ENCODE data around the gene IFT52.
A peak's percentile ranks its signal among the peaks of the same experiment; 100 is the strongest.
"Not testable (repeated sequence)": the region's sequence is repeated elsewhere in the genome, so short reads cannot be mapped to it uniquely, and the experiment has no call there.

IFT52 gene

DNA sequence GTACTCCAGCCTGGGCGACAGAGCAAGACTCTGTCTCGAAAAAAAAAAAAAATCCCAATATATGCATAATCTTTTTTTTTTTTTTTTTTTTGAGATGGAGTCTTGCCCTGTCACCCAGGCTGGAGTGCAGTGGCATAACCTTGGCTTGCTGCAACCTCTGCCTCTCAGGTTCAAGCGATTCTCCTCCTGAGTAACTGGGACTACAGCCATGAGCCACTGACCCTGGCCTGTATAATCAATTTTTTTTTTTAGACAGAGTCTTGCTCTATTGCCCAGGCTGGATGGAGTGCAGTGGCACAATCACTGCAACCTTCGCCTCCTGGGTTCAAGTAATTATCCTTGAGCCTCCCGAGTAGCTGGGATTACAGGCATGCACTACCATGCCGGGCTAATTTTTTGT lies 64.4 kb downstream of the IFT52 start:
- DNase-seq: not testable (repeated sequence)

DNA sequence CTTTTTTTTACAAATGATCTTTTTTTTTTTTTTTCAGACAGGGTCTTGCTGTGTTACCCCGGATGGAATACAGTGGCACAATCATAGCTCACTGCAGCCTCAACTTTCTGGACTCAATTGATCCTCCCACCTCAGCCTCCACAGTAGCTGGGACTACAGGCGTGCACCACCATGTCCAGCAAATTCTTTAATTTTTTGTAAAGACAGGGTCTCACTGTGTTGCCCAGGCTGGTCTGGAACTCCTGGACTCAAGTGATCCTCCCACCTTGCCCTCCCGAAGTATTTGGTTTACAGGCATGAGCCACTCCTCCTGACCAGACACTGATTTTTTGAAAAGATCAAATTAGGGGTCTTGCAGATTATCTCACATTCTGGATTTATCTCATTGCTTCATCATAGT lies 65.2 kb downstream of the IFT52 start:
- DNase-seq: no peak

DNA sequence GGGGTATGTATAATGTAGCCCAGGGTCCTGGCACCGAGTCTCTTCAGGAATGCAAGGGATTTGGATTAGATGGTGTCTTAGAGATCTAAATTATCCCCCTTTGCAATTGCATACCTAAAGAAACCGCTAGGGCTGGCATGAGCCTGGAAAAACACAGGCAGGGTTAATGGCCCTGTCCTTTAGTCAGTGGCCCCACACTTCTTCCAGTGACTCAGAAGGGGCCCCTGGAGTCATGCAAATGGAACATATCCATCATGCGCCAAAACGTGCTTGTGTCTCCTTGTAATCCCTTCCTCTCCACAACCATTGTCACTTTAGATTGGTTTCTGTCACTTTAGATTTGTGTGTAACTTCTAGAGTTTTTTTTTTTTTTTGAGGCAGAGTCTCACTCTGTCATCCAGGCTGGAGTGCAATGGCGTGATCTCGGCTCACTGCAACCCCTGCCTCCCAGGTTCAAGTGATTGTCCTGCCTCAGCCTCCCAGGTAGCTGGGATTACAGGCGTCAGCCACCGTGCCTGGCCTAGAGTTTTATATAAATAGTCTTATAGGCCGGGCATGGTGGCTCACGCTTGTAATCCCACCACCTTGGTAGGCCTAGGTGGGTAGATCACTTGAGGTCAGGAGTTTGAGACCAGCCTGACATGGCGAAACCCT lies 67.5 kb downstream of the IFT52 start:
- peak; percentile 69 for DNase-seq

DNA sequence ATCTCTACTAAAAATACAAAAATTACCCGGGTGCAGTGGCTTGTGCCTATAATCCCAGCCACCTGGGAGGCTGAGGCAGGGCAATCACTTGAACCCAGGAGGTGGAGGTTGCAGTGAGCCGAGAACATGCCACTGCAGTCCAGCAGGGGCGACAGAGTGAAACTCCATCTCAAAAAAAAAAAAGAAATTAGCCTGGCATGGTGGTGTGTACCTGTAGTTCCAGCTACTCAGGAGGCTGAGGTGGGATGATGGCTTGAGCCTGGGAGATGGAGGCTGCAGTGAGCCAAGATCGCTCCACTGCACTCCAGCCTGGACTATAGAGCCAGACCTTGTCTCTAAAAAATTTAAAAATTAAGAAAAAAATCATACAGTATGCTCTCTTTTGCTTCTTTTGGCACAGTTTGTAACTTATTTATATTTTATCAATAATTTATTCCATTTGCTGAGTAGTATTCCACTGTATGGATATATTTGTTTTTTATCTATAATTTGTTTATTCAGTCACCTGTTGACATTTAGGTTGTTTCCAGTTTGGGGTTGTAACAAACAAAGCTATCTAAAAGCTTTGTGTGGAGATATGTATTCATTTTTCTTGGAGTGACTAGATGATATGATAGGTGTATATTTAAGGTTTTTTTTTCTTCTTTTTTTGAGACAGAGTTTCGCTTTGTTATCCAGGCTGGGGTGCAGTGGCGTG lies 68.1 kb downstream of the IFT52 start:
- no peak for DNase-seq

DNA sequence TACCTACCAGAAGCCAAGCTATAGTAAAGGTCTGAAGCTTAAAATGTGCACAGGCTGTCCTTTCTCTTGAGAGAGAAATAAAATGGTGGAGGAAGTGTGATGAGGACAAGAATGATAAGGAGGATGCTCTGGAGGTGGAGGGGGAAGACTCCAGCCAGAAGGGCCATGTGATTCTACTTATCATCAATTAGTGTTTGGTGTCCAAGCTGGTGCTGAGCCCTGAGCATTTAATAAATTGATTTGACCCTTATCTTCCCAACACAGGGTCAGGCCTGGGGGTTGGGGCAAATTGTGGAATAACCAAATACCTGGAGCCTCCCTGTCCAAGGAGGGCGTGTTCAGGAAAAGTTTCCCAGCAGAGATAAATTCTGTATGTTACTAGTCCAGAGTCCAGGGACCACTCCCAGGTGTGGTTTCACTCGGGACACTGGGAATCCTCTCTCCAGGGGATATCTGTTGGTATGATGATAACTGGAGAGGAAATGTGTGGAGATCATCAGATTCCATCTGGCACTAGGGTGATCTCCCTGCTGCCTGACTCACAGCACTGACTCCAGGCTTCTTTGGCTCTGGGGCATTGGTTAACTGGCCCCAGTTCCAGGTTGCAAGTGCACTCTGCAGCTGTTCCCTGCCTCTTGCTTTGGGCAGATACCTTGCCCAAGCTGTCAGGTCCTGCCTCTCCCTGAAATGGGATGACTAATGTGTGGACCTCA lies 72.4 kb downstream of the IFT52 start:
- no peak for DNase-seq

DNA sequence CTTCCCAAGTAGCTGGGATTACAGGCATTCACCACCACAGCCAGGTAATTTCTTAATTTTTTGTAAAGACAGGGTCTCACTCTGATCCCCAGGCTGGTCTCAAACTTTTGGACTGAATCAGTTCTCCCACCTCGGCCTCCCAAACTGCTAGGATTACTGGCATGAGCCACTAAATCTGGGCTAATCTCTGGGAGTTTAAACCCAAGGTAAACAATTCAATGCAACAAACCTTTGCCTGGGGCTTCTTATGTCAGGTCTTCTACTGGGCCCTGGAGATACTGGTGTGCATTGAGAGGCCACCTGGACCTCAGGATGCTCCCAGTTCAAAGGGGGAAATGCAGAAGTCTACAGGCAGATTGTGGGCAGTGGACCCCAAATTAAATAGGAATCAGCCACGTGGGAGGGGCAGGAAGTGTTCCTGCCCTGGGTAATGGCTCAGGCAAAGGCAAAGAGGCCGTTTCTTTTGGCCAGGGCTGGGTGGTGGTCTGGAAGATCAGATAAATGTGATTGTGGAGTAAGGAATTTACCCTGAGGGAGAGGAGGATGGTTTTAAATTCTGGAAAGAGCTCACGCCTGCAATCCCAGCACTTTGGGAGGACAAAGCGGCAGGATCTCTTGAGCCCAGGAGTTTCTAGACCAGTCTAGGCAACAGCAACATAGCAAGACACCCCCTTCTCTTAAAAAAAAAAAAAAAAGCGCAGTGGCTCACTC lies 74.9 kb downstream of the IFT52 start:
- no peak for DNase-seq

DNA sequence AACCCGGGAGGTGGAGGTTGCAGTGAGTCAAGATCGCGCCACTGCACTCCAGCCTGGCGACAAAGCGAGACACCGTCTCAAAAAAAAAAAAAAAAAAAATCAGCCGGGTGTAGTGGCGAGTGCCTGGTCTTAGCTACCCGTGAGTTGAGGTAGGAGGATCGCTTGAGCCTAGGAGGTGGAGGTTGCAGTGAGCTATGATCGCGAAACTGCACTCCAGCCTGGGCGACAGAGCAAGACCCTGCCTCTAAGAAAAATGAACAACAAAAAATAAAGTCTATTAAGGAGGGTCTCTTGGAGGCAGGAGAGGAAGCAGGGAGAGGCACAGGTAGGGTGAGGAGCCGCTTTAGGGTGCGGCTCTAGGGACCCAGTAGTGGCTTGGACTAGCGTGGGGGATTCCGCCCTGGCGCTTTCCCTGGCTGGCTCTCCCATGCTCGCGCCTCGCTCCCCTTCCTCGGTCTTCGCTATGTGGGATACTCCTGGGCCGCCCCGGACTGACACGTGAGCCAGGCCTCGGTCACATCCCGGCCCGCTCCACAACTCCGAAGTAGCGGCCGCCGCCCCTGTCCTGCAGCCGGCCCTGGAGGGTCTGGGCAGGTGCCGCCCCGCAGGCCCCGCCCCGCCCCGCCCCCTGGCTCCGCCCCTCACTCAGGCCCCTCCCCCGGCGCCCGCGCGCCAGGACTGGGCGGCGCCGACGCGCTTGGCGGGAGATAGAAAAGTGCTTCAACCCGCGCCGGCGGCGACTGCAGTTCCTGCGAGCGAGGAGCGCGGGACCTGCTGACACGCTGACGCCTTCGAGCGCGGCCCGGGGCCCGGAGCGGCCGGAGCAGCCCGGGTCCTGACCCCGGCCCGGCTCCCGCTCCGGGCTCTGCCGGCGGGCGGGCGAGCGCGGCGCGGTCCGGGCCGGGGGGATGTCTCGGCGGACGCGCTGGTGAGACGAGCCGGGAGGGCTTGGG lies 75.9 kb downstream of the IFT52 start, which contains the start of gene MYBL2:
Gene MYBL2, plus strand, starts transcription at position 739 of the 953 bp plus-strand sequence. Its CDS starts 170 bp downstream, at position 909.
- peak; percentile 69 for DNase-seq

DNA sequence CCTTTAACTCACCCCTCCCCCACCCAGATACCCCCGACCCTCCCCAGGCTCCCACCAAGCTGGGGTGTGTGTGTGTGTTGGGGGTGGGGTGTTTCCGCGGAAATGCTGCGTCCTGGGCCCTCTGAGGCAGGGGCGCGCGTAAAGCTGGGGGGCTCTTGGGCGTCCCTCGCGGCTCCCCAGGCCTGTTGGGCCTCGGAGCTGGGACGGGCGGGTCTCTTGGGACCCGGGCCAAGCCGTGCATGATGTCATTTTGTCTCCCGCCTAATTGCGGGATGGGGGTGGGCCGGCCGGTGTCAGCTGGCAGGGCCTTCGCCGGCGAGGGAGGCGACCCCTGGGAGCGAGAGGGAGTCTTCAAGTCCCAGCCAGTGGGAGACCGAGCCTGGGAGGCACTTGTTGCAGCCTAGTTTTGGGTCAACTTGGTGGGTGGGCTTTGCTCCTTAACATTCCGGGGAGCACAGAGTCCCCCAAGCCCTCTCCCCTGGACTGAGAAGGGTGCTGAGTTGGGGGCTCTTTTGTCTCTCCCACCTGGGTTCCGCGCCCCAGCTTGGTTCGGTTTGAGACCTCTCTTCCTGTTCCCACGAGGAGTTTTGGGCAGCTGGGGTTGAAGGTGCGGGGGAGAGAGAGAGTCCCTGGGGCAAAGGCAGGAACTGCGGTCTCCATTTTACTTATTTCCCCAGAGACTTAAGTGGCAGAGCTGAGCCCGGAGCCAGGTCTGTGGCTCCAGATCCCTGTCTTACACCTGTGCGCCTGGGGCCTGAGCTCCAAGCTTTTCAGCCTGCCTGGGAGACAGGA lies 76.8 kb downstream of the IFT52 start:
- peak; percentile 56 for DNase-seq

DNA sequence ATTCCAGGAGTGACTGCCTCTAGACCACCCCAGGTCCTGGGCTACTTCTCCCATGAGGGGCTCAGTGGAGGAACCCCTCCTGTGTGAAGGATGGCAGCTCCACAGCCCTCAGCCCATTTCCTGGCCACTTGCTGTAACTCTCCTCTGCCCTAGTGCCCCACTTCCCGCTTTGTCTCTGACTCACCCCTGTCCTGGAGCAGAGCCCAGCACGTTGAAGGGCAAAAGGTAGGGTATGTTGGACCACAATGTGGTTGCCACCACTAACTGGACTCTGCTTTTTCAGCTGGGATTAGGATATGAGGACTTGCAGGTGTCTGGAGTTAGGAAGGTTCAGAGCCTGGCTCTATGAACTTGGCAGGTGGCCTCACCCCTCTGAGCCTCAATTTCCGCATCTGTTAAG lies 78.6 kb downstream of the IFT52 start:
- DNase-seq: peak; percentile 30

DNA sequence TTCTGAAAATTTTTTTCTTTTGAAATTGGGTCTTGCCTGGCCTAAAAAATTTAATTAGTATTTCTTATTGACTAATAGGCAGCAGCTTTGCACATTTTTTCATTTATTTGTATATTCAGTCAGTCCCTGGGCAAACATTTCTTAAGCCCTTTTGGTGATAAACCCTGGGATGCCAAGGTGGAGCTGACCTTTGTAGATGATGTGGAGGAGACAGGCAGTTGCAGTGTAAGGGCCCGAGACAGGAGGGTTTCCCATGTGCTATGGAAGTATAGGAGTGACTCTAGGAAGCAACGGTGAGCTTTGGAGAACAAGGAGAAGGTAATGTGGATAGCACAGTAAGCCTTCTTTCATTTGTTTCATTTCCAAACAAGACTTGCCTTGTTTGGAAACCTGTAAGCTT lies 79.7 kb downstream of the IFT52 start:
- no peak for DNase-seq

DNA sequence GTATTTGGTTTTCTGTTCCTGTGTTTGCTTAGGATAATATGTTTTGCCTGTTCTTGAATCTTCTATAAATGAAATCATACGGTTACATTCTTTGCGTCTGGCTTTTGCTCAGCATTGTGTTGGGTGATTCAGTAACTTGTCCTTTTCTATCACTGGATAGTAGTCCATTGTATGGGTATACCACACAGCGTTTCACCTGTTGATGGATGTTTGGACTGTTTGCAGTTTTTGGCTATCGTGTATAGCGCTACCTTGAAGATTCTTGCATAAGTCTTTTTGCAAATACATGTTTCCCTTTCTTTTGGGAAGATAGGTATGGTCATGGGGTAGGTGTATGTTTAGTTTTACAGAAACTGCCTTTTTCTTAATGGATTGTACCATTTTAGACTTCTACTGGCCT lies 85.6 kb downstream of the IFT52 start:
- DNase-seq: no peak

DNA sequence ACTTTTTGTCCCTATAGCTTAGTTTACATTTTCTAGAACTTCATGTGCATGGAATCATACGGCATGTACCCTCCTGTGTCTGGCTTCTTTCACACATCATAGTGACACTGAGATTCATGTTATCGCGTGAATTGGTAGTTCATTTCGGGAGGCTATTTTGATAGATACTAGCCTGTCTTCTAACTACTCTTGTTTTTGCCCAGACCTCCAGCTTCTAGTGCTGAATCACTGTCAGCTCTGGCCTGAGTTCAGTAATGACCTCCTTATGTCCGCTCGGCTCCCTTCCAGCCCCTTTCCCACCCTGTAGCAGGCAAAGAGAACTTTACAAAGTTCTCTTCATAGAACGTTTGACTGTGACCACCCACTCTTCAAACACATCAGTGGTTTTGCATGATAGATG lies 90.2 kb downstream of the IFT52 start:
- no peak for DNase-seq

DNA sequence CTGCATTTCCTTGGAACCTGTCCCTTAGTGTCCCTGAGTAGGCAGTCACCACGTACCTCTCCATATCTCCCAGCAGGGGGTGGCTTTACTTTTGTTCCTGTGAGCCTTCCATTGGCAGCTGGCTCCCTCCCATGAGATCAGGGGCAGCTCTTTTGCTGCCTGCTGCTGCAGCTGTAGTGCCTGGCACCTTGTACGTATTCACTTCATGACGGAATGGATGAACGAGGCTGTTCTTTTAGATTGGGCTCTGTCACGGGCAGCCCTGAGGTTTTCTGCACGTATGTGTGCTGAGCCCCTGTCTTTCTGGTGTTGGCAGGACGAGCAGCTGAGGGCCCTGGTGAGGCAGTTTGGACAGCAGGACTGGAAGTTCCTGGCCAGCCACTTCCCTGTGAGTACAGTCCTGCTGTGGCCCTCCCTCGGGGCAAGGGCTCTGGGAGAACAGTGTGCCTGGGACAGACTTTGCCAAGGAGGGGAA lies 90.8 kb downstream of the IFT52 start:
- no peak for DNase-seq

DNA sequence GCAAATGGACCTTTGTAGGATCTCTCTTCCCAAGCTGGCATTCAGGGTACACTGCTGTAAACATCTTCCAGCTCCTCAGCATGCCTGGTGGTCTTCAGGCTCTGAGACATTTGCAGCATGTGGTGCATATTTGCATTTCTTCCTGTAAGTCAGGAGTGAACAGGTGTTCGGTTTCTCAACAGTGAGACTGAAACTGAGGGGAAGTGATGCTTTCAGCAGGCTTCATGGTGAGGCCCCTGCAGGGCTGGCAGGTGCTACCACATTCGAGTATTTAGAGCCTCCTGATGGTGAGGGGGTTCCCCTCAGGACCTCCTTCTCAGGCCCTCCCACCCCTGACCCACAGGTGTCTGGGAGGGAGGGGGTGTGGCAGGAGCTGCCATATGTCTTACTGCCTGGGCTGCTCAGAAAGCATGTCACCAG lies 91.3 kb downstream of the IFT52 start:
- DNase-seq: no peak

DNA sequence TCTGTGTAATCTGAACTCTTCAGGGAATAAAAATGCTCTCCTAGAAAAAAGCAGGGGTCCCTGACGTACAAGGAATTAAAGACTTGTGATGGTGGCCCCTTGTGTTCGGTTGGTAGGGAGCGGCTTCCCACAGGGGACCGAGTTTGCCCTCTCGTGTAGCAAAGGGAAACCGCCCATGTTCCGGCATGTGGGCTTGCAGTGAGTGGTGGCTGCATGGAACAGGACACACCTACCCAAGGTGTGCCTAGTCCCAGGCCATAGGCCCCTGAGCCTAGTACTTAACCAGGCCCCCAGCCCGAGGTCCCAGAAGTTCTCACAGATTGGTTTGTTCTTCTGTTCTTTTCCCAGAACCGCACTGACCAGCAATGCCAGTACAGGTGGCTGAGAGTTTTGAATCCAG lies 91.7 kb downstream of the IFT52 start:
- no peak for DNase-seq

DNA sequence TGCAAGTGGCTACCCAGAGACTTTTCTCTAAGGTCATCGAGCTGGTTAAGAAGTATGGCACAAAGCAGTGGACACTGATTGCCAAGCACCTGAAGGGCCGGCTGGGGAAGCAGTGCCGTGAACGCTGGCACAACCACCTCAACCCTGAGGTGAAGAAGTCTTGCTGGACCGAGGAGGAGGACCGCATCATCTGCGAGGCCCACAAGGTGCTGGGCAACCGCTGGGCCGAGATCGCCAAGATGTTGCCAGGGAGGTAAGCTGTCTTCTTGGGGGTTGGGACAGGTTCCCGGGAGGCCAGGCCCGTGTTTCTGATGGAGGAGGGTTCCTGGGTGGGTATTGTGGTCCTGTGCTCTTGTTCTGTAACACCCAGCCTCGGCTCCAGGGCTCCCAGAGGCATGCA lies 96.1 kb downstream of the IFT52 start:
- DNase-seq: no peak

DNA sequence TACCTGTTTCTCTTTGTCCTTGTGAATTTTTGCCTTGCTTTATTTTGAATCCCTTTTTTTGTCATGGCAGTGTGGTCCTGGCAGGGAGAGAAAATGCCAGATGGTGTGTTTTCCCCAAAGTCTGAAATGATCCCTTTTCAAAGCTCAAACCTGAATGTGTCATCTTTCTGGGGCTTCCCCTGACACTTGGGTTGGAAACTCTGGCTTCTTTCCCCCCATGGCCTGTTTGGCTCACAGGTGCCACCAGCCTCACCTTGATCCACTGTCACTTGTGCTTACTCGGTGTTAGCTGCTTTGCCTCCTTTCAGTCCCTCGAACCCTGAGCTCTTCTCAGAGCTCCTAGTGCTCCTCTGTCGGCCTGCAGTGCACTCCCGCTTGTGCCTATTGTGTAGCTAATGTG lies 98.4 kb downstream of the IFT52 start:
- DNase-seq: no peak

DNA sequence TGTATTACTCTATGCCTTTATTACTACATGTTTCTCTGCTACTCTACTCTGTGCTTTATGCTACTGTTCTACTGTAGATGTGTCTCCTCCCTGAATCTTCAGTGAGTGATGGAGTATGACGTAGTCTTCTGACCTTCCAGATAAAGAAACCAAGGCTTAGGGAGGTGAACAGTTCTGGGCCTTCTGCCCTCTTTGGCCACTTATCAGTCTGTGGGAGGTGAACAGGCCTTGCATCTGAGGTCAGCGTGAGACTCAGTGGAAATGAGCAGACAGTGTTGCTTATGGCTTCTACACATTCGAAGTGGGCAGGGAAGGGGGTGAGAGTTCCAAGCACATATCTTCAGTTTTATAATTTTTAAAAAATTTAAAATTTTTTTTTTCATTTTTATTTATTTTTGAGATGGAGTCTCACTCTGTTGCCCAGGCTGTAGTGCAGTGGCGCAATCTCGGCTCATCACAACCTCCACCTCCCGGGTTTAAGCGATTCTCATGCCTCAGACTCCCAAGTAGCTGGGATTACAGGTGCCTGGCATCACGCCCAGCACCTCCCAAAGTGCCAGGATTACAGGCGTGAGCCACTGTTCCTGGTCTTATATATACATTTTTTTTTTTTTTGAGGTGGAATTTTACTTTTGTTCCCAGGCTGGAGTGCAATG lies 100.3 kb downstream of the IFT52 start:
- no peak for DNase-seq

DNA sequence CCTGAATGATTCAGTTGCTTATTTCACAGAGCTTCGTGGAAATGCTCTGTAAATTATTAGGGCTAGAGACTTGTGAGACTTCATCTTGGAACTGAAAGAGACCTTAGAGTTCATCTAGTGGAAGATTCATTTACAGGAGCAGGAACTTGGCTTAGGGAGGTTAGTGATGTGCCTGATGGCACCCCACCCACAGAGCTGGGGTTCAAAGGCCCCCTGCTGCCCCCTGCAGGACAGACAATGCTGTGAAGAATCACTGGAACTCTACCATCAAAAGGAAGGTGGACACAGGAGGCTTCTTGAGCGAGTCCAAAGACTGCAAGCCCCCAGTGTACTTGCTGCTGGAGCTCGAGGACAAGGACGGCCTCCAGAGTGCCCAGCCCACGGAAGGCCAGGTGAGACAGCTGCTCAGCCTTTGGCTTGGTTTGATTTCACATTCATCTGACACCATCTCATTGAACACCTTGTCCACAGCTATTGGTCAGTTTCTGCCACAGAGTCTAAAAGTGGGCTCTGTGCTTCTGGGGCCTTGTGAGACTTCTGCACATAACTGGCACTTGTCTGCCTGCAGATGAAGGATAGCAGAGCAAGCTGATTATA lies 101.3 kb downstream of the IFT52 start:
- peak; percentile 31 for DNase-seq

DNA sequence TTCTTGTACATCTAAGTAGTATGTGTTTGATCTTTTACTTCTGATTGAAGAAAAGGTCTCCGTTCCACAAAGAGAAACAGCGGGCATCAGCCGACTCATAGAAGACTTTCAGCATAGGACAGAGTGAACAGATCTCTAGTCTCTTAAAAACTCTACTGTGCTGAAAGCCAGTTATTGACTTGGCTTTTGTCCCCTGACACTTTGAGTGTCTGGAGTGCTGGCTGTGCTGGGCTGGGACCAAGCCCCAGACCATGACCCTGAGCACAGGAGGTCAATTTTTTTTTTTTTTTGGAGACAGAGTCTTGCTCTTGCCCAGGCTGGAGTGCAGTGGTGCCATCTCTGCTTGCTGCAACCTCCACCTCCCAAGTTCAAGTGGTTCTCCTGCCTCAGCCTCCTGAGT lies 104.0 kb downstream of the IFT52 start:
- no peak for DNase-seq

Measured in fibroblast of skin of right biceps (primary cell).